GM18505 (cell line): ENCODE results near the gene CD248.
"Not testable (repeated sequence)": the region's sequence is repeated elsewhere in the genome, so short reads cannot be mapped to it uniquely, and the experiment has no call there.

Source experiments
- ATAC-seq: cut with Tn5 transposase; IDR thresholded peaks from one replicate; pipeline ENCODE4 v1.9.1; 2021; ENCODE audit not compliant: unreplicated experiment
- POLR2A ChIP-seq: IDR thresholded peaks from 4 replicates; pipeline ENCODE4 v1.6.1; 2011; ENCODE audit warnings: borderline replicate concordance; ENCODE audit not compliant: insufficient read depth, insufficient read length; ENCODE audit errors: extremely low read depth

CD248 gene

DNA sequence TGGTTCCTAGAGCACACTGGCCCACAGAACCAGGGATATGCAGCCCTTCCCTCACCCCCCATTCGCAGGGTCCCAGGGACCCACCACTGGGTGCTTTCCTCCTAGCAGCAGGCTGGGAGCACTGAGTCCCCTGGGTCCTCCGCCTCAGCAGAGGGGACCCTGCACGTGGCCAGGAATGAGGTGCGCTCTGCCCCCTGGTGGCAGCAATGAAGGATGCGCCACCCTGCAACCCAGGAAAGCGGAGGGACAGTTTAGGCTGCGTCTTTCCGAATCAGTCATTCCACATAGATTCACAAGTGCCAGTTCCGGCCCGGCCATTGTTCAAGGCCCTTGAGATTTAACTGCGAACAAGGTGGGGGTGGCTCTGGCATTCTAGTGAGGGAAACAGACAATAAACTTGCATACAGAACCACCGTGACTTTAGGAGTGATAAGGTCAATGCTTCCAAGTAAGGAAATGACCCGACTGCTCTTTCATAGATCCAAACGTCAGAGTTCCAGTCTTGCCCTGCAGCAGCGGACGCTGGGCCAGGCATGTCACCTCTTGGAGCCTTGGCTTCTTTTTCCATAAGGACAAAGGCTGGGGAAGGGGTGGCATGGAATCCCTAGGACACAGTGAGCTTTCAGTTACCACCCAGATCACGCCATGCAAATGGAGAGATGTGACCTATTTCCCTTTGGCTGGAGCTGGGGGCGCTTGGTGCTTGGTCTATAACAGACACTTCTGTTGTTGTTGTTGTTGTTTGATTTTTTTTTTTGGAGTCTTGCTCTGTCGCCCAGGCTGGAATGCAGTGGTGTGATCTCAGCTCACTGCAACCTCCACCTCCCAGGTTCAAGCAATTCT lies 11.7 kb upstream of the CD248 start:
- TF ChIP-seq POLR2A, result no peak
- ATAC-seq, result peak; percentile 63

DNA sequence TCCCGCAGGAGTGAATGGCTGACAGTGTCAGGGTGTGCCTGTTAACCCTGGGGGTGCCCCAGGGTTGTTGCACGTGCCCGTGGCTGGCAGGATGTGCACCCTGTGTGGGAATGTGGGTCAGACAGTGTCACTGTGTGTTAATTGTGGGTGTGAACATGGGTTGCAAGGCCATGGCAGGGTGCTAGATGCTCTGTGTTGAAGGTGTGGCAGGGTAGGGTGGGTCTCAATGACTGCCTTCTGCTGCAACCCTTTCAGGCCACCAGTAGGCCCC lies 11.1 kb upstream of the CD248 start:
- TF ChIP-seq POLR2A, result no peak
- no peak for ATAC-seq

DNA sequence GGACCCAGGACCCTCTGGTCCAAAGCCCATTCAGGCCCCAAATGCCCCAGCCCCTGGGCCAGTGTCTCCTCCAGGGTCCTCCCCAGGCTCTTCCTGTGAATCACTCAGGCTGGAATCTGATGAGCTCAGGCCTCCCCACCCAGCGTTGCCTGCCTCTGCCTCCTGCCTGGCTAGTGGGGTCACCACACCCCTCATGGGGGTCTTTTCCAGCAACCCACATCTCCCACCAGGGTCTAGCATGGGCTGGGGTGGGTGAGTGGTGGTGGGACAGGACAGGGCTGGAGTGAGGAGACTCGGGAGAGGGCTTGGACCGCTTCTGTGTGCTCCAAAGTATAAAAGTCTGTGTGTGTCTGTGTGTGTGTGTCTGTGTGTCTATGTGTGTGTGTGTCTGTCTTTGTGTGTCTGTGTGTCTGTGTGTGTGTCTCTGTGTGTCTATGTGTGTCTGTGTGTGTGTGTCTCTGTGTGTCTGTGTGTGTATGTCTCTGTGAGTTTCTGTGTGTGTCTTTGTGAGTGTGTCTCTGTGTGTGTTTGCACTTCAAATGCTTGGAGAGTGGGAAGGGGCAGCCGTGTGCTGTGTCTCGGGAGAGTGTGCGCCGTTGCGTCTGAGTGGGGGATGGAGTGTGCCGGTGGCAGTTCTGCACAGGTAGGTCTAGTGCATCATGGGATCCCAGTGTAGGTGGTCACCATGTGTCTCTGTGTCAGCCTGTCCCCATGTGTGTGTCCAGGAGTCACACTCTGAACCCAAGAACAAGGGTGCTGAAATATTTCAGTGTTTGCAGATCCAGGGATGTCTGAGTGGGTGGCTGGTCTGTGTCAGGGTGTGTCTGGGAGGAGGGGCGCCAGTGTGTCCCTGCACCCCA lies 10.6 kb upstream of the CD248 start:
- no peak for TF ChIP-seq POLR2A
- ATAC-seq, result no peak

DNA sequence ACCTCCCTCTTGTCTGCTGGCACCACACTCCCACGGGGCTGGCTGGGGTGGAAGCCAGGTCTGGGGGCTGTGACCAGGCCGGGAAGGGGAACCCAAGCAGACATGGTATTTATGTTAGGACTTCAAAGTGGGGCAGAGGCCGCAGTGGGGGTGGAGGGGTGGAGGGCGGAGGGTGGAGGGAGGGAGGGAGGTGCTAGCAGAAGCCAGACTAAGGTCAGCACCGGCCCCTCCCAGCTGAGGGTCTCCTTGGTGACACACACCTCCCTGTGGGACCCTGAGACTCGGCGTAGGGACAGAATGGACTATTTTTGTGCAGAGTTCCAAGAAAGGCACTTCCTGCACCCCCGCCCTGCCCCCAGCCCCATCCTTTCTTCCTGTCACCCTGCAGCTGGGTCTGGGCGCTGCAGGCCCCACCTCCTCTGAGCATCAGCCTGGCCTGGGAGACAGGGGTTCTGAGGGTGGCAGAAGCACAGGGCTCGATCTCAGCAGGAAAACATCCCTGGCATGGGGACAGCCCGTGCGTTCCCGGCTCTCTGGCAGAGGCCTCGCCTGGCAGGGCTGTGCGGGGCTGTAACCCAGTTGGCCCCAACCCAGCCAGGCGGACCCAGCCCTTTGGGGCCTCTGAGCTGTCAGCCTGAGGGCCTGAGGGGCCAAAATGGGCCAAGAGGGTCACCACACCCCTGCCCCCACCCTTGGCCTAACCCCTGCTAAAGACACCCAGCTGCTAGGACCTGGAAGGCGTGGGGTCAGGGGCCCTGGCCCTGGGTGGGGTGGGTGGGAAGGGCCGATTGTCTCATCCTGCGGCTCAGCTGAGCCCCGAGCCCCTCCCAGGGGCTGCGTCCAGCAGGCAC lies 9.6 kb upstream of the CD248 start:
- ATAC-seq, result no peak
- no peak for TF ChIP-seq POLR2A

DNA sequence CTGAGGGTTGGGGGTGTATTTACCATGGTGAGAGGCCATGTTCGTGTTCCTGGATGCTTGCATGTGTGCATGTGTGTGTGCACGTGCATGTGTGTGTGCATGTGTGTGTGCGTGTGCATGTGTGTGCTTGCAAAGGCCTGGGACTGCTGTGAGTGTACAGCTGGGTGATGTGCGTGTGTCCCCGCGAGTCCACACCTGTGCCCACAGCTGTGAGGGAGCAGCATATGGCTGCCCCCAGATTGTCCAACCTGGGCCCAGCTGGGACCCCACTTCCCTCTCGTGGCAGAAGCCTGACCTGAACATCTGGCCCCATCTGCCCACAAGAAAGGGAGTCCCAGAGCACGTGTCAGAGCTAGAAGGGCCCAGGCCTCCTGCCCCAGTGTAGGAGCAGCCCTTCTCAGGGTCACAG lies 8.4 kb upstream of the CD248 start:
- TF ChIP-seq POLR2A, result no peak
- no peak for ATAC-seq

DNA sequence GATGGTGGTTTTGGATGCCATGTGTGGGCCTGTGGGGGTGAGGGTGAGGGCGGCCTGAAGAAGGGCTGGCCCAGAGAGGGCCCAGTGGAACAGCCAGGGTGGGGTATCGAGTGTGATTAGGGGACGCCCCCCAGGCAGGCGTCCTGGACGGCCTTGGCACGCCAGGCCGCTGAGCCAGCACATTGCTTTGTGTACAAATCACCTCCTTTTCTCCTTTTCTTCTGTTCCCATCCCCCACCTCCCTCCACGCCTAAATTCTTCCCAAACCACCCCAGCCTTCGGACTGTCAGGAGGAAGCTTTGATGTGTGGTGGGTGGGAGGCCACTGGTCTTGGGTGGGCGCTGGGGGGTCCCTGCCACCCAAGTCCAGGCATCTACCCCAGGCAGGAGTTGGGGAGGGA lies 7.8 kb upstream of the CD248 start:
- no peak for ATAC-seq
- TF ChIP-seq POLR2A, result no peak

DNA sequence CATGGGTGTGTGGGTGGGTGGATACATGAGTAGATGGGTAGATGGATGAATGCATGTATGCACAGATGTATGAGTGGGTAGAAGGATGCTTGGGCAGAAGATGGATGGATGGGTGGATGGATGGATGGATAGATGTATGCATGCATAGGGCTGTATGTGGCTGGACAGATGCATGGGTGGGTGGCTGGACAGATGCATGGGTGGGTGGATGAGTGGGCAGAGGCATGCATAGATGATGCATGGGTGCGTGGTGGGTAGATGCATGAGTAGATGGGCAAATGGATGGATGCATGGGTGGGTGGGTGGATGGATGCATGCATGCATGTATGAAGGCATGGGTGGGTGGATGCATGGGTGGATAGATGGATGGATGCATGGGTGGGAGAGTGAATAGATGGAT lies 6.8 kb upstream of the CD248 start:
- no peak for ATAC-seq

DNA sequence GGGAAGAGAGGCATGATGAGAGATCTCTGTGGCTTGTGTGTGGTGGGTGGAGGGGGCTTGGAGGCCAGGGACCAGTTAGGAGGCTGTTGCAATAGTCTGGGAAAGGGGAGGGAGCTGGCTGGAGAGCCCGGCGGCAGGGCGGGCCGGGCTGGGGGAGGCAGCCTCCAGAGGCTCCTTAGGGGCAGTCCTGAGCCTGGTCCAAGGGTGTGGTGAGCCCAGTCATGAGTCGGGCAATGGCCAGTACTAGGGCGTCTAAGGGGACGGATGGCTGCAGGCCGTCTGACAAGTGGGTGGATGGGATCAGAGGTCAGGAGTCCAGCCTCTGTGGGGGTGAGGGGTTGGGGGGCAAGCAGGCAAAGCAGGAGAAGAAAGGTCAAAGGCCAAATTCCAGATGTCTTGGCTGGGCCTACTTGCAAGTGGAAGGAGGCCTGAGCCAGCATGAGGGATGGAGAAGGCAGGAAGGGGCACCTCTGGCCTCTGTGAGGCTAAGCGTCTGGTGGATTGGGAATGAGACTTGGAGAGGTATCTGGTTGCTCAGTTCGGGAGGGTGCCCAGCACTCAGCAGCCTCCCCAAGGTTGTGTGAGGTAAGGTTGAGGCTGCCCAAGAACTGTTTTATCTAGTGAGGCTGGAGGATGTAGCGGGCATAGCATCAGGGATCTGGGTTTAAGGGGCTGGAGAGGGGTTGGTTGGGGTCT lies 6.0 kb upstream of the CD248 start:
- ATAC-seq, result no peak
- no peak for TF ChIP-seq POLR2A

More for the DNA sequence above, 6.8 kb upstream of the CD248 start:
- no peak for TF ChIP-seq POLR2A

DNA sequence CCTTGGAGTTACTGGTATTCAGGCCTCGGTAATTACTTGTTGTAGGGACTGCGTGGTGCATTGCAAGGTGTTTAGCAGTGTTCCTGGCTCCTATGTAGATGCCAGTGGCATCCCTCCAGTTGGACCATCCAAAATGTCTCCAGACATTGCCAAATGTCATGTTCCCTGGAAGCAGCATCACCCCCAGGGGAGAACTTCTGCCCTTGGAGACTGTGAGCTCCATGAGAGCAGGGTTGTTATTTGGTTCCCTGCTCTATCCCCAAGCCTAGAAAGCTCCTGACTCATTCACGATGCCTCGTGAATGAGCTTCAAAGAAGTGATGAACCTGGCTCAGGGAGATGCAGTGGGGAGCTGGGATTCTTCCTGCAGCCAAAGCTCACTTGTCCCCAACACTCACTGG lies 4.8 kb upstream of the CD248 start:
- ATAC-seq, result no peak
- no peak for TF ChIP-seq POLR2A

DNA sequence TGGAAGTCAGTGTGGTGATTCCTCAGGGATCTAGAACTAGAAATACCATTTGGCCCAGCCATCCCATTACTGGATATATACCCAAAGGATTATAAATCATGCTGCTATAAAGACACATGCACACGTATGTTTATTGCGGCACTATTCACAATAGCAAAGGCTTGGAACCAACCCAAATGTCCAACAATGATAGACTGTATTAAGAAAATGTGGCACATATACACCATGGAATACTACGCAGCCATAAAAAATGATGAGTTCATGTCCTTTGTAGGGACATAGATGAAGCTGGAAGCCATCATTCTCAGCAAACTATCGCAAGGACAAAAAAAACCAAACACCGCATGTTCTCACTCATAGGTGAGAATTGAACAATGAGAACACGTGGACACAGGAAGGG lies 3.9 kb upstream of the CD248 start:
- ATAC-seq, result not testable (repeated sequence)

DNA sequence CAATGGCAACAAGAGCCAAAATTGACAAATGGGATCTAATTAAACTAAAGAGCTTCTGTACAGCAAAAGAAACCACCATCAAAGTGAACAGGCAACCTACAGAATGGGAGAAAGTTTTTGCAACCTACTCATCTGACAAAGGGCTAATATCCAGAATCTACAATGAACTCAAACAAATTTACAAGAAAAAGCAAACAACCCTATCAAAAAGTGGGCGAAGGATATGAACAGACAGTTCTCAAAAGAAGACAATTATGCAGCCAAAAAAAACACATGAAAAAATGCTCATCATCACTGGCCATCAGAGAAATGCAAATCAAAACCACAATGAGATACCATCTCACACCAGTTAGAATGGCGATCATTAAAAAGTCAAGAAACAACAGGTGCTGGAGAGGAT lies 3.4 kb upstream of the CD248 start:
- ATAC-seq, result not testable (repeated sequence)

DNA sequence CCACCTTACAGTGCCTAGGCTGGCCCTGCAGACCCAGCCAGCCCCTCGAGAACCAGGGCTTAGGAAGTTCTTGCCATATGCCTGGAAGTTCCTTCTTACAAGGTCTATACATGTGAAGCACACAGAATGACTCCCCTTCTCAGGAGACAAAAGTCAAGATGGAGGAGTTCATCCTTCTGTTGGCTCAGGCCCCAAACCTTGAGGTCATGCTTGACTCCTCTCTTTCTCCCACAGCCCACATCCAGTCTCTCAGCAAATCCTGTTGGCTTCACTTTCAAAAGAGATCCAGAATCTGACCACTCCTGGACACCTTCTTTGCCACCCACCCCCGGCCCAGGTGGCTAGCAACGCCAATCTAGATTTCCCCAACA lies 1.7 kb upstream of the CD248 start:
- no peak for TF ChIP-seq POLR2A
- no peak for ATAC-seq
